SJSA1 (cell line): ENCODE data around the gene MEGF8. TPM values are rescaled to one million over a fixed set of nuclear protein-coding genes. Genes with fewer than 3 reads are reported as not detected.

Source experiments
- DNase-seq, 2 experiments: peaks; one replicate each; pipeline ENCODE4 v3.0.0-alpha.2; 2015 to 2020; ENCODE audit warnings: low spot score in 2 of 2, low read depth in 1 of 2
- H3K27ac ChIP-seq: fragments of 250-450 bp; sonication (Bioruptor Pico); 2 replicates; pipeline ENCODE4 v1.5.1; 2020; ENCODE audit warnings: mild to moderate bottlenecking, moderate library complexity
- H3K27me3 ChIP-seq: fragments of 250-450 bp; sonication (Bioruptor Pico); replicated peaks from 2 replicates; pipeline ENCODE4 v1.5.1; 2020; ENCODE audit warnings: mild to moderate bottlenecking, moderate library complexity
- H3K36me3 ChIP-seq: fragments of 250-450 bp; sonication (Bioruptor Pico); 2 replicates; pipeline ENCODE4 v1.5.1; 2020; ENCODE audit warnings: mild to moderate bottlenecking
- H3K4me1 ChIP-seq: fragments of 250-450 bp; sonication (Bioruptor Pico); replicated peaks from 2 replicates; pipeline ENCODE4 v1.6.1; 2021; ENCODE audit warnings: mild to moderate bottlenecking
- H3K4me3 ChIP-seq: fragments of 250-450 bp; sonication (Bioruptor Pico); 2 replicates; pipeline ENCODE4 v1.5.1; 2020; ENCODE audit warnings: mild to moderate bottlenecking
- H3K9me3 ChIP-seq: fragments of 250-450 bp; sonication (Bioruptor Pico); replicated peaks from 2 replicates; pipeline ENCODE4 v1.5.1; 2020; ENCODE audit warnings: mild to moderate bottlenecking
- total RNA-seq: library from RNA; depleted of rRNA; stranded (reverse); fragments of >200 nt; shearing (Covaris generic); gene quantifications from 2 replicates; pipeline ENCODE4 v1.2.3, GENCODE V29; 2014

The MEGF8 gene
- total RNA-seq, 1 experiment from 2014 or later: 16.1 TPM

DNA sequence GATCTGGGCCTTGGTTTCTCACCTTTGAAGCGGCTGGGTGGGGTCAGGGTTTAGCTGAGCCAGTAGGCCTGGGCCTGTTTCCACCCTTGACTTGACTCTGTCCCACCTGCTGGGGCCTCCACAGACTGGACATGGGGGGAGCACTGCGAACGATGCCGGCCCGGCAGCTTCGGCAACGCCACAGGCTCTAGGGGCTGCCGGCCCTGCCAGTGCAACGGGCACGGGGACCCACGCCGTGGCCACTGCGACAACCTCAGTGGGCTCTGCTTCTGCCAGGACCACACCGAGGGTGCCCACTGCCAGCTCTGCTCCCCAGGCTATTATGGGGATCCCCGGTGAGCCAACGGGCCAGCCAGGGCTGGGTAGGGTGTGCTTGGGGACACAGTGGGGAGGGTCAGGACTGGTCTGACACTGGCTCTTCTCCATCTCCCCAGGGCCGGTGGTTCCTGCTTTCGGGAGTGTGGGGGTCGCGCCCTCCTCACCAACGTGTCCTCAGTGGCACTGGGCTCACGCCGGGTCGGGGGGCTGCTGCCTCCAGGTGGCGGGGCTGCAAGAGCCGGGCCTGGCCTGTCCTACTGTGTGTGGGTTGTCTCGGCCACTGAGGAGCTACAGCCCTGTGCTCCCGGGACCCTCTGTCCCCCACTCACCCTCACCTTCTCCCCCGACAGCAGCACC is 28.0 kb downstream of the MEGF8 start:
- H3K4me3 ChIP-seq: no peak overlapping the region
- H3K36me3 ChIP-seq: peaks cover 10% of the 10 kb centered on the region
- DNase-seq: no peak
- H3K4me1 ChIP-seq: no peaks in the 10 kb centered on the region
- H3K9me3 ChIP-seq: no peaks in the 10 kb centered on the region
- H3K27me3 ChIP-seq: no peaks in the 10 kb centered on the region
- H3K27ac ChIP-seq: no peak overlapping the region

DNA sequence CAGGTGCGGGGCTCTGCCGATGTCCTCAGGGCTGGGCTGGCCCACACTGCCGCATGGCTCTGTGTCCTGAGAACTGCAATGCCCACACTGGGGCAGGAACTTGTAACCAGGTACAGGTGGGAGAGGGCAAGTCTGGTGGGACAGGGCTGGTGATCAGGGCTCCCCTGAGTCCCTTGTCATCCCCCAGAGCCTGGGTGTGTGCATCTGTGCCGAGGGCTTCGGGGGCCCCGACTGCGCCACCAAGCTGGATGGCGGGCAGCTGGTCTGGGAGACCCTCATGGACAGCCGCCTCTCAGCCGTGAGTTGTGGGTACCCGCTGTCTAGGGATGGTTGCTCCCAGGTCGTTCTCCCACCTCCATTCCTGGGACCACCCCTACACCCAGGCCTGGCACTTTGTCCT is 30.5 kb downstream of the MEGF8 start:
- H3K27ac ChIP-seq: no peak overlapping the region

DNA sequence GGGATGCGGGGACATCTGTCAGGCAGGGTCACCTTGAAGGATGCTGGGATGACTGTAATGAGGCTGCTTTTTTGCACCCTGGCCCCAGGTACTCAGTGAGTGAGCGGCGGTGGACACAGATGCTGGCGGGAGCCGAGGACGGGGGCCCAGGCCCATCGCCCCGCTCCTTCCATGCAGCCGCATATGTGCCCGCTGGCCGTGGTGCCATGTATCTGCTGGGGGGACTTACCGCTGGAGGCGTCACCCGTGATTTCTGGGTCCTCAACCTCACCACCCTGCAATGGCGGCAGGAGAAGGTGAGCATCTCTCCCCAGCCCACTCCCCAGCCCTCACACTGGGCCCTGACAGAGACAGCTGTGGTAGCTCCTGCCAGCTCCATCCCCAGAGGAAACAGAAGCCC is 31.3 kb downstream of the MEGF8 start:
- DNase-seq: no peak
- Histone ChIP-seq H3K27ac (no peak overlapping the region), H3K4me3 (no peak overlapping the region)

More for the DNA sequence above, 30.5 kb downstream of the MEGF8 start:
- Histone ChIP-seq H3K9me3 (no peaks in the 10 kb centered on the region), H3K4me1 (no peaks in the 10 kb centered on the region), H3K4me3 (no peak overlapping the region), H3K36me3 (peaks cover 7% of the 10 kb centered on the region), H3K27me3 (no peaks in the 10 kb centered on the region)
- DNase-seq: no peak

DNA sequence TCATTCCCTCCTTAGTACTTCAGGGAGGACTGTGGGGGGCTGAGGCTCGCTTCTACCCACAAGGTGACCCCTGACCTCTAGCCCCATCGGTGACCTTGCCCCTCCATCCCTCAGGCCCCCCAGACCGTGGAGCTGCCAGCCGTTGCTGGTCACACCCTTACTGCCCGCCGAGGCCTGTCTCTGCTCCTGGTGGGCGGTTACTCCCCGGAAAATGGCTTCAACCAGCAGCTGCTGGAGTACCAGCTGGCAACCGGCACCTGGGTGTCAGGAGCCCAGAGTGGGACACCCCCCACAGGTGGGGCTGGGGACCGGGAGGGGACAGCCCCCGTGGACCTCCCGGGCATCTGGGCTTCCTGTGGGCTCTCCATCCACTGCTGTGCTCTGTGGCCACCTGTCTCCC is 31.9 kb downstream of the MEGF8 start:
- Histone ChIP-seq H3K27me3 (no peaks in the 10 kb centered on the region), H3K9me3 (no peaks in the 10 kb centered on the region), H3K36me3 (peaks cover 10% of the 10 kb centered on the region), H3K27ac (no peak overlapping the region), H3K4me1 (no peaks in the 10 kb centered on the region), H3K4me3 (no peak overlapping the region)
- DNase-seq: no peak

More for the DNA sequence above, 31.3 kb downstream of the MEGF8 start:
- no peaks in the 10 kb centered on the region for H3K9me3 ChIP-seq
- H3K27me3 ChIP-seq: no peaks in the 10 kb centered on the region
- no peaks in the 10 kb centered on the region for H3K4me1 ChIP-seq
- peaks cover 7% of the 10 kb centered on the region for H3K36me3 ChIP-seq

DNA sequence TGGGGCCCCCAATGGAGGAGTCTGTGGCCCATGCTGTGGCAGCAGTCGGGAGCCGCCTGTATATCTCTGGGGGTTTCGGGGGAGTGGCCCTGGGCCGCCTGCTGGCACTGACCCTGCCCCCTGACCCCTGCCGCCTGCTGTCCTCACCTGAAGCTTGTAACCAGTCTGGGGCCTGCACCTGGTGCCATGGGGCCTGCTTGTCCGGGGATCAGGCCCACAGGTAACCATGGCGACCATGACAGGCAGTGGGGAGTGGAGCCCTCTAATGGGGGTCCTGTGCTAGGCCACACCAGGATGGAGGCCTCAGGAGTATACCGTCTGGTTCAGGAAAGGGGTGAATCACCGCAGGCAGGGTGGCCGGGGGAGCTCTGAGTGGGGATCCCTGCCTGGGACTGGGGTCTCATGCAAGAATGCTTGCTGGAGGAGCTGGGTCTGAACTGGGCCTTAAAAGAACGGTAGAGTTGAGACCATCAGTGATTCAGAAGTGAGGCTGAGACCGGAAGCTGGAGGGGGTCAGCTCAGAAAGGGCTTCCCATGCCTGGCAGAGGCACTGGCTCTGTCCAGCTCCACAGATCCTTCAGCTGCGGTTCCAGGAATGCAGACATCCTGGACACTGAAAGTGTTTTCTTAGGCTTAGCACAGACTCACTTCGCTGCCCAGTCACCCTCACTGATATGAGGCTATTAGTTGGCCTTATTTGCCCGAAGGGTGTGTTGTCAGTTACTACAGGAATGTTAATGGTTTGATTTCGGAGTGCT is 35.5 kb downstream of the MEGF8 start:
- no peaks in the 10 kb centered on the region for H3K4me1 ChIP-seq
- peaks cover 18% of the 10 kb centered on the region for H3K36me3 ChIP-seq
- DNase-seq: no peak
- H3K27ac ChIP-seq: no peak overlapping the region
- no peaks in the 10 kb centered on the region for H3K27me3 ChIP-seq
- peaks cover 6% of the 10 kb centered on the region for H3K9me3 ChIP-seq
- no peak overlapping the region for H3K4me3 ChIP-seq

DNA sequence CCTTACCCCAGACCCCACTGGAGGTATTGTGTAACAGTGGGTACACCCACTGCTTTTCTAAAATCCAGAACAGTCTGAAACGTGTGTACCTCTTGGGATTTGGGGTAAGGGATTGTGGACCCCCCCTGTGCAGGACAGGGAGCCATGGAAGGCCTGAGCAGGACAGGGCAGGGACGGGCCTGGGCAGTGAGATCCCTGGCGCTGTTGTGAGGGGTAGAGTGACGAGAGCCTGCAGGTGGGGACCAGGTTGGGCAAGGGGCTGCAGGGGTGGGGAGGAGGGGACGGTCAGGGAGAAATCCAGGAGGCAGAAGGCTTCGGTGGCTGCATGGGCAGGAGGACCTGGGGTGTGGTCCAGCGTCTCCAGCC is 36.1 kb downstream of the MEGF8 start:
- Histone ChIP-seq H3K9me3 (peaks cover 6% of the 10 kb centered on the region), H3K27ac (no peak overlapping the region), H3K36me3 (peaks cover 18% of the 10 kb centered on the region), H3K4me1 (no peaks in the 10 kb centered on the region), H3K4me3 (no peak overlapping the region), H3K27me3 (no peaks in the 10 kb centered on the region)
- no peak for DNase-seq

DNA sequence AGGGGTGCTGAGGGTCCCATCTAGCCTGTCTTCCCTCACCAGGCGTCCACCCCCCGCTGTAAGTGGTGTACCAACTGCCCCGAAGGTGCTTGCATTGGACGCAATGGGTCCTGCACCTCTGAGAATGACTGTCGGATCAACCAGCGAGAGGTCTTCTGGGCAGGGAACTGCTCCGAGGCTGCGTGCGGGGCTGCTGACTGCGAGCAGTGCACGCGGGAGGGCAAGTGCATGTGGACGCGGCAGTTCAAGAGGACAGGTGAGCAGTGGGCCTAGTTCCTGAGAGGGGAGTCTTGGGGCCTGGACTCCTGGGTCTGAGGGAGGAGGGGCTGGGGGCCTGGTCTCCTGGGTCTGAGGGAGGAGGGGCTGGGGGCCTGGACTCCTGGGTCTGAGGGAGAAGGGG is 36.9 kb downstream of the MEGF8 start:
- H3K27me3 ChIP-seq: no peaks in the 10 kb centered on the region
- no peak for DNase-seq
- H3K9me3 ChIP-seq: peaks cover 6% of the 10 kb centered on the region
- H3K4me3 ChIP-seq: no peak overlapping the region
- no peak overlapping the region for H3K27ac ChIP-seq
- 0 out of 2 replicates have a peak, but pooled peaks cover under 1% of the 10 kb centered on the region for H3K4me1 ChIP-seq
- peaks cover 13% of the 10 kb centered on the region for H3K36me3 ChIP-seq

DNA sequence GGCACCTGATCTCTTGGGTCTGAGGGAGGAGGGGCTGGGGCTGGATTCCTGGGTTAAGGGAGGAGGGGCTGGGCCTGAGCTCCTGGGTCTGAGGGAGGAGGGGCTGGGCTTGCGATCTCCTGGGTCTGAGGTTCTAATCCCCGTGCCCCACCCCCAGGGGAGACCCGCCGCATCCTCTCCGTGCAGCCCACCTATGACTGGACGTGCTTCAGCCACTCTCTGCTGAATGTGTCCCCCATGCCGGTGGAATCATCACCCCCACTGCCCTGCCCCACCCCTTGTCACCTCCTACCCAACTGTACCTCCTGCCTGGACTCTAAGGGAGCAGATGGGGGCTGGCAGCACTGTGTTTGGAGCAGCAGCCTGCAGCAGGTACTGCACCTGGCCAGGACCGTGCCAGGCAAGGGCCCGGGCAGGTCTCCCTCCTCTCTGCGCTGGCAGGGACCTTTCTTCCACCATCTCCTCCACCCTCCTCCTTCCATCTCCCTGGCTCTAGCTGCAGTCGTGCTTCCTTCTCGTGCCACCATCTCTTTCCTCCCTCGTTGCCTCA is 37.5 kb downstream of the MEGF8 start:
- no peaks in the 10 kb centered on the region for H3K27me3 ChIP-seq
- peaks cover 4% of the 10 kb centered on the region; the same call in 1 of the 2 replicates for H3K4me1 ChIP-seq
- no peak overlapping the region for H3K27ac ChIP-seq

DNA sequence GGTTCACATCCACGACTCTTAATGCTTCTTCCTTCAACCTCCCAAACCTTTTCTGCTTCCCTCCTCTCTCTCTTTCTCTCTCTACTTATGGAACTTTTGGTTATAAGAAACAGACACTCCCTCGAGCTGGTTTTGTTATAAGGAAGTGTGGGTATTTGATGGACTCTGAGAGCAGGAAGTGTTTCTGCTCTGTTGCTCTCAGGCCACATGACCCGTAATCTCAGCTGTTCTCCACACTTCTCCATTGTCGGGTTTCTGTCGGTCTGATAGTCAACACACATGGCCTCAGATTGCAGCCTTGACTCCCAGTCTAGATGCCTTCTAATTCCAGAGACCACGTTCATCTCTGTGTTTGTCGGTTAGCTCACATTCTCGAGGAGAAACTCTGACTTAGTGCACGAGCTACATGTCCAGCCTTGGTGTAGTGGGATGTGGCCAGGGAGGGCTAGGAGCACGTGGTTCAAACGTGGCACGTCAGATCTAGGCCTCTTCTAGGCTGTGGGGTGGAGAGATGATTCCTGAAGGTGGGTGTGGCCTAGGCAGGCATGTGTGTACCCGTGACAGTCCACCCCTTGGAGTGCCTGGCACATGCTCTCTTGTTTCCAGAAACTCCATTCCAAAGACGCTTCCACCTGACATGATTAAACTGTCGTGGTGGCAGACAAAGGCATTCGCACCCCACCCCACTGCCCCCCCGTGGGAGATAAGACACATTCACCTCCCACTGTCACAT is 38.3 kb downstream of the MEGF8 start:
- Histone ChIP-seq H3K36me3 (peaks cover 13% of the 10 kb centered on the region), H3K4me1 (peaks cover 4% of the 10 kb centered on the region; the same call in 1 of the 2 replicates), H3K4me3 (no peak overlapping the region), H3K9me3 (peaks cover 6% of the 10 kb centered on the region), H3K27ac (no peak overlapping the region), H3K27me3 (no peaks in the 10 kb centered on the region)
- DNase-seq: no peak

More for the DNA sequence above, 37.5 kb downstream of the MEGF8 start:
- Histone ChIP-seq H3K36me3 (peaks cover 13% of the 10 kb centered on the region), H3K4me3 (no peak overlapping the region), H3K9me3 (peaks cover 6% of the 10 kb centered on the region)
- DNase-seq: no peak

DNA sequence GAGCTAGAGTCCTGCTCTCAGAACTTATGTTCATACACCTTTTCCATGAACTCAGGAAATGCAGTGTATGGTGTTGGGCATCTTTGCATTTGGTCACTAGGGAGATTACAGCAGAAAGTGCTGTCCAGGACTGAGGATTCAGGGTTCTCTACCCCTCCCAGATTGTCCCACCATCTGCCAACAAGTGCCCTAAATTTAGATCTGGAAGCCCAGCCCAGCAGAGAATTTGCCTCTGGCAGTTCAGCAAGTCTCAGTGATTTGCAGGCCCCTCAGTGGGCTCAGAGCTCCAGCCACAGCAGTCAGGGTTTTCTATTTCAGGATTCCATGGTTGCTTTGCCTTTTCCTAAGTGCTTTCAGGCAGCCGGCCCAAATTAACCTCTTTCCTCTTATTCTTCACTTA is 41.2 kb downstream of the MEGF8 start:
- no peak for DNase-seq
- Histone ChIP-seq H3K36me3 (peaks cover 13% of the 10 kb centered on the region), H3K4me1 (peaks cover 4% of the 10 kb centered on the region; the same call in 1 of the 2 replicates), H3K27me3 (no peaks in the 10 kb centered on the region), H3K4me3 (no peak overlapping the region), H3K27ac (no peak overlapping the region), H3K9me3 (peaks cover 6% of the 10 kb centered on the region)

DNA sequence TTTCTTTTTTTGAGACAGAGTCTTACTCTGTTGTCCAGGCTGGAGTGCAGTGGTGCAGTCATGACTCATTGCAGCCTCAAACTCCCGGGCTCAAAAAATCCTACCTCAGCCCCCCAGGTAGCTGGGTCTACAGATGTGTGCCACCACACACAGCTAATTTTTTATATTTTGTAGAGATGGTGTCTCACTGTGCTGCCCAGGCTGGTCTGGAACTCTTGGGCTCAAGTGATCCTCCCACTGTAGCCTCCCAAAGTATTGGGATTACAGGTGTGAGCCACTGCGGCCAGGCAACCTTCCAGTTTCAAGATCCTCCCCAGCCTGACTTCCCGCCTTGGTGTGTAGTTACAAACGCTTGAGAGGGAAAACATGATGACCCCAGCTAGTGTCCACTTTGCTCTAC is 42.5 kb downstream of the MEGF8 start:
- Histone ChIP-seq H3K36me3 (peaks cover 10% of the 10 kb centered on the region), H3K27ac (no peak overlapping the region), H3K27me3 (no peaks in the 10 kb centered on the region), H3K4me3 (no peak overlapping the region), H3K9me3 (peaks cover 6% of the 10 kb centered on the region), H3K4me1 (peaks cover 4% of the 10 kb centered on the region; the same call in 1 of the 2 replicates)
- no peak for DNase-seq

DNA sequence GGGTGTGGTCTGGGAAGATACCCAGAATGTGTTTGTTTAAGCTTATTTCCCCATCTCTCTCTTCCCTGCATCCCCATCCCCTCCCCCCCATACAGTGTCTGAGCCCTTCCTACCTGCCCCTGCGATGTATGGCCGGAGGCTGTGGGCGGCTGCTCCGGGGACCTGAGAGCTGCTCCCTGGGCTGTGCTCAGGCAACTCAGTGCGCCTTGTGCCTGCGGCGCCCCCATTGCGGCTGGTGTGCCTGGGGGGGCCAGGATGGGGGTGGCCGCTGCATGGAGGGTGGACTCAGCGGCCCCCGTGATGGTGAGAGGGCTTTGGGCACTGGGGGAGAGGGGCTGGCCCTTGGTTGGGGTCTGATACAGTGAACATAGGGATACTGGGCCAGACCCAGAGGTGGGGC is 42.9 kb downstream of the MEGF8 start:
- peaks cover 6% of the 10 kb centered on the region; the same call in 1 of the 2 replicates for H3K36me3 ChIP-seq
- no peaks in the 10 kb centered on the region for H3K27me3 ChIP-seq
- H3K4me3 ChIP-seq: no peak overlapping the region
- DNase-seq: no peak
- H3K9me3 ChIP-seq: peaks cover 6% of the 10 kb centered on the region
- H3K4me1 ChIP-seq: peaks cover 4% of the 10 kb centered on the region; the same call in 1 of the 2 replicates
- H3K27ac ChIP-seq: no peak overlapping the region

DNA sequence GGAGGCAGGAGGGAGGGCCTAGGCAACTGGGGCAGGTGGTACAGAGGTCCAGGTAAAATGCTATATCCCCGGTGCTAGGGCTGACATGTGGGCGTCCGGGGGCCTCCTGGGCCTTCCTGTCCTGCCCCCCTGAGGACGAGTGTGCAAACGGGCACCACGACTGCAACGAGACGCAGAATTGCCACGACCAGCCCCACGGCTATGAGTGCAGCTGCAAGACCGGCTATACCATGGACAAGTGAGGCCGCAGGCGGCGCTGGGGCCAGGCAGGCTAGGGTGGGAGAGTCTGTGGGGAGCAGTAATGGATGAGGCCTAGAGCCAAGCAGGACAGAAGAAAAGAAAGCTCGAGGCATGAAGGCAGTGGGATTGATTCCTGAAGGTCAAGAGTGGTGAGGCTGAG is 43.3 kb downstream of the MEGF8 start:
- H3K4me1 ChIP-seq: peaks cover 4% of the 10 kb centered on the region; the same call in 1 of the 2 replicates

More for the DNA sequence above, 43.3 kb downstream of the MEGF8 start:
- Histone ChIP-seq H3K27me3 (no peaks in the 10 kb centered on the region), H3K36me3 (peaks cover 2% of the 10 kb centered on the region; the same call in 1 of the 2 replicates), H3K4me3 (no peak overlapping the region), H3K27ac (no peak overlapping the region), H3K9me3 (peaks cover 6% of the 10 kb centered on the region)
- DNase-seq: no peak
